RWPE2 (cell line): ENCODE data around the gene GOLGA7B.

Experiments
- ATAC-seq: fragments of 200-7000 bp; cut with Tn5 transposase; 3 replicates; pipeline ENCODE4 v1.9.1; 2021; ENCODE audit warnings: low read depth
- DNase-seq: peaks from one replicate; pipeline ENCODE4 v3.0.0-alpha.2; 2020; ENCODE audit warnings: low spot score
- H3K27ac ChIP-seq: fragments of 450-650 bp; 2 replicates; pipeline ENCODE4 v1.5.1; 2017; ENCODE audit warnings: mild to moderate bottlenecking; ENCODE audit not compliant: poor library complexity, severe bottlenecking
- H3K27me3 ChIP-seq: fragments of 250-450 bp; sonication (Bioruptor Pico); 2 replicates; pipeline ENCODE4 v1.5.1; 2021; ENCODE audit warnings: mild to moderate bottlenecking, moderate library complexity; ENCODE audit not compliant: insufficient read depth, poor library complexity, severe bottlenecking
- H3K36me3 ChIP-seq: fragments of 250-450 bp; sonication (Bioruptor Pico); 2 replicates; pipeline ENCODE4 v1.5.1; 2020; ENCODE audit warnings: low read depth, mild to moderate bottlenecking, moderate library complexity
- H3K4me1 ChIP-seq: fragments of 250-450 bp; sonication (Bioruptor Pico); 2 replicates; pipeline ENCODE4 v1.5.1; 2021; ENCODE audit warnings: mild to moderate bottlenecking, moderate library complexity; ENCODE audit not compliant: insufficient read depth, poor library complexity, severe bottlenecking
- H3K4me3 ChIP-seq: fragments of 250-450 bp; sonication (Bioruptor Pico); 2 replicates; pipeline ENCODE4 v1.5.1; 2021; ENCODE audit warnings: mild to moderate bottlenecking, moderate library complexity; ENCODE audit not compliant: severe bottlenecking
- H3K9me3 ChIP-seq: fragments of 250-450 bp; sonication (Bioruptor Pico); 2 replicates; pipeline ENCODE4 v1.5.1; 2021; ENCODE audit warnings: mild to moderate bottlenecking, moderate library complexity; ENCODE audit not compliant: severe bottlenecking
- TF ChIP-seq, protein P1 (sequence below): fragments of 450-650 bp; IDR thresholded peaks from one replicate; pipeline ENCODE4 v1.5.1; 2017; ENCODE audit warnings: mild to moderate bottlenecking, moderate library complexity; ENCODE audit not compliant: poor library complexity, severe bottlenecking

GOLGA7B gene

DNA sequence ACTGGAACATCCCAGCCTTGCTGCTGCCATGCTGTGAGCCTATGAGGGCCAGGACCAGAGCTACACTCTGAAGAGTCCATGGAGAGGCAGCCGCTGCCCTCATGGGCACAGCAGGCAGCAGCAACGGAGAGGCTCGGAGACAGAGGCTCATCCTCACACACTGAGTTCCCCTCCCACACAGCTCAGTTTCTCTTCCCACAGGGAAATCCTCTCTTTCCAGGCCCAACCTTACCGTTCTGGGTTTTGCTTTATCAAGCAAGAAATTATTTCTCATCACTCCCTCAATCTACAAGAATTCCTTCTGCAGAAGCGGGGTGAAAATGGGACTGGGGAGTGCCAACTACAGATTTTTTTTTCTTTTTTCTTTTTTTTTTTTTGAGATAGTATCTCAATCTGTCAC lies 36.6 kb downstream of the GOLGA7B start:
- Histone ChIP-seq H3K27me3 (no peaks in the 10 kb centered on the region), H3K4me3 (no peak overlapping the region), H3K4me1 (peaks cover 29% of the 10 kb centered on the region), H3K9me3 (no peaks in the 10 kb centered on the region), H3K36me3 (no peaks in the 10 kb centered on the region), H3K27ac (no peak overlapping the region)
- ATAC-seq (no peak), DNase-seq (no peak)
- TF ChIP-seq, protein P1, sequence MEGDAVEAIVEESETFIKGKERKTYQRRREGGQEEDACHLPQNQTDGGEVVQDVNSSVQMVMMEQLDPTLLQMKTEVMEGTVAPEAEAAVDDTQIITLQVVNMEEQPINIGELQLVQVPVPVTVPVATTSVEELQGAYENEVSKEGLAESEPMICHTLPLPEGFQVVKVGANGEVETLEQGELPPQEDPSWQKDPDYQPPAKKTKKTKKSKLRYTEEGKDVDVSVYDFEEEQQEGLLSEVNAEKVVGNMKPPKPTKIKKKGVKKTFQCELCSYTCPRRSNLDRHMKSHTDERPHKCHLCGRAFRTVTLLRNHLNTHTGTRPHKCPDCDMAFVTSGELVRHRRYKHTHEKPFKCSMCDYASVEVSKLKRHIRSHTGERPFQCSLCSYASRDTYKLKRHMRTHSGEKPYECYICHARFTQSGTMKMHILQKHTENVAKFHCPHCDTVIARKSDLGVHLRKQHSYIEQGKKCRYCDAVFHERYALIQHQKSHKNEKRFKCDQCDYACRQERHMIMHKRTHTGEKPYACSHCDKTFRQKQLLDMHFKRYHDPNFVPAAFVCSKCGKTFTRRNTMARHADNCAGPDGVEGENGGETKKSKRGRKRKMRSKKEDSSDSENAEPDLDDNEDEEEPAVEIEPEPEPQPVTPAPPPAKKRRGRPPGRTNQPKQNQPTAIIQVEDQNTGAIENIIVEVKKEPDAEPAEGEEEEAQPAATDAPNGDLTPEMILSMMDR = no peak

DNA sequence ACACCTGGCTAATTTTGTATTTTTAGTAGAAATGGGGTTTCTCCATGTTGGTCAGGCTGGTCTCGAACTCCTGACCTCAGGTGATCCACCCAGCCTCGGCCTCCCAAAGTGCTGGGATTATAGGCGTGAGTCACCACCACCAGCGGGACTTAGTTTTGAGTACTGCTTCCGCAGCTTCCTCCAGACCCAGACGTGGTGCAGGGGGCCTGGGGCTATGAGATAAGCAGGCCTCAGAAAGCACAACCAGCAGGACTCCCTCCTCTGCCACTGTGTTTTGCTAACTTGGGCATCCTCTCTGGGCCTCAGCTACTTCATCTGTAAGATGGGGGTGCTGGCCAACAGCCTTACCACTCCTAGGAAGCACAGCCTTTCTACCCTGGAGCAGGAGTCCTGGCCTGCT lies 37.8 kb downstream of the GOLGA7B start:
- Histone ChIP-seq H3K27ac (no peak overlapping the region), H3K36me3 (no peaks in the 10 kb centered on the region), H3K4me1 (peaks cover 22% of the 10 kb centered on the region), H3K4me3 (no peak overlapping the region), H3K9me3 (no peaks in the 10 kb centered on the region), H3K27me3 (no peaks in the 10 kb centered on the region)
- DNase-seq = no peak
- TF ChIP-seq, protein P1 = no peak
- no peak for ATAC-seq

DNA sequence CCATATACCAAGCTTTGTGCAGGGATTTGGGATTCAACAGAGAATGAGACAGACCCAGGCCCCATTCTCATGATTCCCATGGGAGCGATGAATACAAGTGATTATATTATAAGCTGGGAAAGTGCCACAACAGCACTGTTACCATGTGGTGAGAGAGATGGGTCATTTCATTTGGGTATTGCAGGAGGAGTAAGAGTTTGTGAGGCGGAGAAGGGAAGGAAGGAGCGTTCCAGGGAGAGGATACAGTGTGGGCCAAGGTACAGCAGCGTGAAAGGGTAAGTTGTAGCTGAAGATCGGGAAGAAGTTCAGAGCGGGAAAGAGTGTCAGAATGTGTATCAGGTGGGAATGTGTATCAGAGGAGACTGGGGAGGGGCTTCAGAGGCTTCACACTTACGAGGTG lies 38.5 kb downstream of the GOLGA7B start:
- no peak for DNase-seq
- peaks cover 16% of the 10 kb centered on the region for H3K4me1 ChIP-seq

DNA sequence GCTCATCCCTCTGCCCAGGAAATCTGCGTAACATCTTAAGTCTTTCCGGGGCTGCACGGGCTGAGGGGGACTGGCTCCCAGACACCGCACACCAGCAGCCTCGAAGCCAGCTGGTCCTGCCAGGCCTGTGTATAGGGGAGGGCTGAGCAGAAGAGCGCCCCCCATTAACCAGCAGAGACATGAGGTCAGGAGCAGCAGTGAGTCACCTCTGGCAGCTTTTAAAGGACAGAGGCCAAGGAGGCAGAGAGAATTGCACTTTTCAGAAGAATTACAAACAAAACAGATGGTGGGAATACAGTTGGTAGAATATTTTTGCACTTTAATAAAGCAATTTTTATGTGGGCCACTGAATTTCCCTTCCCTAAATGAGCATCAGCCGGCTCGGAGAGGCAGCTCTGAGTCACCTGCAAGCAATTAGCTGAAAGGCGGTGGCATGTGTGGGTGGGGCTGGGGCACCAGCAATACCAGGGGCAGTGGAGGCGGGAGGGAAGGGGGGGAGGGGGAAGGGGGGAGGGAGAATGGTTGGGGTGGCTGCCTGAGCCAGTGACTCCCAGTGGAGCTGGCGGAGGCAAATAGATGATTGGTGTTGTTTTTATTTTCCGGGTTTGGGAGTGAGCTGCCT lies 39.1 kb downstream of the GOLGA7B start:
- H3K4me3 ChIP-seq = no peak overlapping the region

More for the DNA sequence above, 38.5 kb downstream of the GOLGA7B start:
- ATAC-seq = no peak
- H3K4me3 ChIP-seq = no peak overlapping the region
- H3K27ac ChIP-seq = peak overlapping the region; percentile 86
- TF ChIP-seq, protein P1 = no peak
- no peaks in the 10 kb centered on the region for H3K27me3 ChIP-seq
- H3K9me3 ChIP-seq = no peaks in the 10 kb centered on the region
- no peaks in the 10 kb centered on the region for H3K36me3 ChIP-seq

More for the DNA sequence above, 39.1 kb downstream of the GOLGA7B start:
- no peaks in the 10 kb centered on the region for H3K27me3 ChIP-seq
- H3K4me1 ChIP-seq = peaks cover 16% of the 10 kb centered on the region
- peak; percentile 70 for ATAC-seq
- peak; percentile 94 for DNase-seq
- TF ChIP-seq, protein P1 = peak; percentile 28
- H3K36me3 ChIP-seq = no peaks in the 10 kb centered on the region
- no peaks in the 10 kb centered on the region for H3K9me3 ChIP-seq
- peak overlapping the region; percentile 86 for H3K27ac ChIP-seq
